ENCODE results near the gene SPATA31D4.
"Not testable (repeated sequence)": the region's sequence is repeated elsewhere in the genome, so short reads cannot be mapped to it uniquely, and the experiment has no call there.

SPATA31D4 gene

DNA sequence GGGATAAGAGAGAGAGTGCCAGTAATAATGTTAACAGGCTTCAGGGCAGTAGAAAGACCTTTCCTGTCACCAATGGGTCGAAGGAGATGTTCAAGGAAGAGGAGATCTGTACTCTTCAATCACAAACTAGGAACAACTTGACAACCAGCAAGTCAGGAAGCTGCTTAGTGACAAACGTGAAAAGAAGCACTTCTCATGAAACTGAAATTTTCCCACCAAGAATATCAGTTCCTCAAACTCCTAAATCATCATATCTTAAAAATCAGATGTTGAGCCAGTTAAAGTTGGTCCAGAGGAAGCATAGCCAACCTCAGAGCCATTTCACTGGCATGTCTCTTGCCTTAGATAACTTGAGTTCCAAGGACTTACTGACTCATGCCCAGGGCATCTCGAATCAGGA lies 20.4 kb downstream of the SPATA31D4 start:
- H4K91ac ChIP-seq (ENCODE audit: low read depth, low read length); H3K4me1 ChIP-seq (ENCODE audit: control insufficient read depth in 1 of 2, insufficient read depth in 2 of 2, low read length in 2 of 2); H3K27ac ChIP-seq (ENCODE audit: low read depth, low read length); H3K79me1 ChIP-seq (ENCODE audit: low read length); H3K4me3 ChIP-seq (ENCODE audit: low read depth, low read length); H3K36me3 ChIP-seq (ENCODE audit: control insufficient read depth in 1 of 2, insufficient read depth in 2 of 2, low read length in 2 of 2); H2BK5ac ChIP-seq (ENCODE audit: low read depth, low read length, poor library complexity); H3K79me2 ChIP-seq (ENCODE audit: control insufficient read depth, insufficient read depth, low read length, poor library complexity); H4K8ac ChIP-seq (ENCODE audit: low read depth, low read length); H2BK12ac ChIP-seq (ENCODE audit: low read length); H3K4me2 ChIP-seq (ENCODE audit: low read length); H3K23ac ChIP-seq (ENCODE audit: low read length); H3K9ac ChIP-seq (ENCODE audit: low read length); H2AK5ac ChIP-seq (ENCODE audit: low read length); H3K27me3 ChIP-seq (ENCODE audit: insufficient read depth, low read length); DNase-seq; H4K12ac ChIP-seq (ENCODE audit: low read depth, low read length); H3K4ac ChIP-seq (ENCODE audit: low read depth, low read length); H2BK120ac ChIP-seq (ENCODE audit: insufficient read depth, low read length, poor library complexity); H3K18ac ChIP-seq (ENCODE audit: low read length); H3K14ac ChIP-seq (ENCODE audit: low read length); H2AFZ ChIP-seq (ENCODE audit: insufficient read depth, low read length, poor library complexity); H3K9me3 ChIP-seq (ENCODE audit: insufficient read depth, low read depth, low read length): not testable (repeated sequence)
- no CpG with 5 or more reads among the region's 3 CpGs for WGBS (ENCODE audit: extremely low coverage, insufficient coverage, insufficient read length)

GRCh38 chr9:81953096-81953495 lies 24.9 kb downstream of the SPATA31D4 start:
- Histone ChIP-seq H3K4ac (ENCODE audit: low read depth, low read length) (no peak overlapping the region), H3K23ac (ENCODE audit: low read length) (no peak overlapping the region), H3K9ac (ENCODE audit: low read length) (no peak overlapping the region), H3K18ac (ENCODE audit: low read length) (no peak overlapping the region), H3K27me3 (ENCODE audit: insufficient read depth, low read length) (no peaks in the 10 kb centered on the region), H3K9me3 (ENCODE audit: insufficient read depth, low read depth, low read length) (peaks cover 3% of the 10 kb centered on the region), H4K91ac (ENCODE audit: low read depth, low read length) (no peak overlapping the region), H2BK5ac (ENCODE audit: low read depth, low read length, poor library complexity) (no peak overlapping the region), H3K79me2 (ENCODE audit: control insufficient read depth, insufficient read depth, low read length, poor library complexity) (no peaks in the 10 kb centered on the region), H3K27ac (ENCODE audit: low read depth, low read length) (no peak overlapping the region), H2BK120ac (ENCODE audit: insufficient read depth, low read length, poor library complexity) (no peak overlapping the region), H2BK12ac (ENCODE audit: low read length) (no peak overlapping the region), H3K4me1 (ENCODE audit: control insufficient read depth in 1 of 2, insufficient read depth in 2 of 2, low read length in 2 of 2) (no peaks in the 10 kb centered on the region), H3K79me1 (ENCODE audit: low read length) (no peaks in the 10 kb centered on the region), H3K14ac (ENCODE audit: low read length) (no peak overlapping the region), H2AK5ac (ENCODE audit: low read length) (no peak overlapping the region), H4K8ac (ENCODE audit: low read depth, low read length) (no peak overlapping the region), H3K36me3 (ENCODE audit: control insufficient read depth in 1 of 2, insufficient read depth in 2 of 2, low read length in 2 of 2) (no peaks in the 10 kb centered on the region), H2AFZ (ENCODE audit: insufficient read depth, low read length, poor library complexity) (no peak overlapping the region), H3K4me2 (ENCODE audit: low read length) (no peak overlapping the region), H3K4me3 (ENCODE audit: low read depth, low read length) (no peak overlapping the region), H4K12ac (ENCODE audit: low read depth, low read length) (no peak overlapping the region)
- DNase-seq: no peak
- no CpG with 5 or more reads among the region's 1 CpG for WGBS (ENCODE audit: extremely low coverage, insufficient coverage, insufficient read length)

DNA sequence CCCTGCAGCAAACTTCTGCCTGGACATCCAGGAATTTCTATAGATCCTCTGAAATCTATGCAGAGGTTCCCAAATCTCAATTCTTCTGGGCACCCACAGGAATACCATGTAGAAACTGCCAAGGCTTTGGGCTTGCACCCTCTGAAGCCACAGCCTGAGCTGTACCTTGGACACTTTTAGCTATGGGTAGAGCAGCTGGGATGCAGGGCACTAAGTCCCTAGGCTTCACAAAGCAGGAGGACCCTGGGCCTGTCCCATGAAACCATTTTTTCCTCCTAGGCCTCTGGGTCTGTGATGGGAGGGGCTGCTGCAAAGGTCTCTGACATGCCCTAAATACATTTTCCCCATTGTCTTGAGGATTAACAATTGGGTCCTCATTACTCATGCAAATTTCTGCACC lies 27.4 kb downstream of the SPATA31D4 start:
- Histone ChIP-seq H2BK120ac (ENCODE audit: insufficient read depth, low read length, poor library complexity) (no peak overlapping the region), H3K27ac (ENCODE audit: low read depth, low read length) (no peak overlapping the region), H4K91ac (ENCODE audit: low read depth, low read length) (no peak overlapping the region), H2AFZ (ENCODE audit: insufficient read depth, low read length, poor library complexity) (no peak overlapping the region), H2BK5ac (ENCODE audit: low read depth, low read length, poor library complexity) (no peak overlapping the region), H3K4me1 (ENCODE audit: control insufficient read depth in 1 of 2, insufficient read depth in 2 of 2, low read length in 2 of 2) (no peaks in the 10 kb centered on the region), H3K36me3 (ENCODE audit: control insufficient read depth in 1 of 2, insufficient read depth in 2 of 2, low read length in 2 of 2) (no peaks in the 10 kb centered on the region), H3K9me3 (ENCODE audit: insufficient read depth, low read depth, low read length) (peaks cover 3% of the 10 kb centered on the region), H4K12ac (ENCODE audit: low read depth, low read length) (no peak overlapping the region), H3K79me2 (ENCODE audit: control insufficient read depth, insufficient read depth, low read length, poor library complexity) (no peaks in the 10 kb centered on the region), H3K4ac (ENCODE audit: low read depth, low read length) (no peak overlapping the region), H2AK5ac (ENCODE audit: low read length) (no peak overlapping the region), H3K4me2 (ENCODE audit: low read length) (no peak overlapping the region), H3K9ac (ENCODE audit: low read length) (no peak overlapping the region), H3K23ac (ENCODE audit: low read length) (no peak overlapping the region), H3K14ac (ENCODE audit: low read length) (no peak overlapping the region), H3K4me3 (ENCODE audit: low read depth, low read length) (no peak overlapping the region), H3K18ac (ENCODE audit: low read length) (no peak overlapping the region), H2BK12ac (ENCODE audit: low read length) (no peak overlapping the region), H3K27me3 (ENCODE audit: insufficient read depth, low read length) (no peaks in the 10 kb centered on the region), H4K8ac (ENCODE audit: low read depth, low read length) (no peak overlapping the region), H3K79me1 (ENCODE audit: low read length) (no peaks in the 10 kb centered on the region)
- no peak for DNase-seq

- Histone ChIP-seq H3K18ac (ENCODE audit: low read length) (no peak overlapping the region), H3K36me3 (ENCODE audit: control insufficient read depth in 1 of 2, insufficient read depth in 2 of 2, low read length in 2 of 2) (no peaks in the 10 kb centered on the region), H4K91ac (ENCODE audit: low read depth, low read length) (no peak overlapping the region), H3K23ac (ENCODE audit: low read length) (no peak overlapping the region), H4K12ac (ENCODE audit: low read depth, low read length) (no peak overlapping the region), H2BK12ac (ENCODE audit: low read length) (no peak overlapping the region), H4K8ac (ENCODE audit: low read depth, low read length) (no peak overlapping the region), H3K79me1 (ENCODE audit: low read length) (no peaks in the 10 kb centered on the region), H3K14ac (ENCODE audit: low read length) (no peak overlapping the region), H3K27ac (ENCODE audit: low read depth, low read length) (no peak overlapping the region), H3K9ac (ENCODE audit: low read length) (no peak overlapping the region), H2BK5ac (ENCODE audit: low read depth, low read length, poor library complexity) (no peak overlapping the region), H2AK5ac (ENCODE audit: low read length) (no peak overlapping the region), H3K4me1 (ENCODE audit: control insufficient read depth in 1 of 2, insufficient read depth in 2 of 2, low read length in 2 of 2) (no peaks in the 10 kb centered on the region), H2BK120ac (ENCODE audit: insufficient read depth, low read length, poor library complexity) (no peak overlapping the region), H3K4ac (ENCODE audit: low read depth, low read length) (no peak overlapping the region), H3K4me3 (ENCODE audit: low read depth, low read length) (no peak overlapping the region), H3K27me3 (ENCODE audit: insufficient read depth, low read length) (no peaks in the 10 kb centered on the region), H3K4me2 (ENCODE audit: low read length) (no peak overlapping the region), H3K79me2 (ENCODE audit: control insufficient read depth, insufficient read depth, low read length, poor library complexity) (no peaks in the 10 kb centered on the region), H2AFZ (ENCODE audit: insufficient read depth, low read length, poor library complexity) (no peak overlapping the region), H3K9me3 (ENCODE audit: insufficient read depth, low read depth, low read length) (no peaks in the 10 kb centered on the region)
- DNase-seq: no peak
- WGBS (ENCODE audit: extremely low coverage, insufficient coverage, insufficient read length): no CpG with 5 or more reads among the region's 6 CpGs
Measured at GRCh38 chr9:81964218-81965171, 36.3 kb downstream of the SPATA31D4 start.
